Trophoblast cell (in vitro differentiated cells and primary cell): ENCODE measurements around the gene COQ8B.

Experiments used
- DNase-seq, 2 donors: peaks; one replicate each; pipeline ENCODE4 v3.0.0-alpha.2; 2016
- H2AFZ ChIP-seq: 2 replicates; pipeline ENCODE4 v1.6.1; 2013; ENCODE audit warnings: low read length, moderate library complexity, mild to moderate bottlenecking; ENCODE audit not compliant: insufficient read depth, poor library complexity
- H2AK5ac ChIP-seq: 2 replicates; pipeline ENCODE4 v1.6.1; 2013; ENCODE audit warnings: mild to moderate bottlenecking, low read length
- H2BK120ac ChIP-seq: 2 replicates; pipeline ENCODE4 v1.6.1; 2013; ENCODE audit warnings: low read length, mild to moderate bottlenecking, moderate library complexity; ENCODE audit not compliant: insufficient read depth, poor library complexity
- H2BK12ac ChIP-seq: 2 replicates; pipeline ENCODE4 v1.6.1; 2013; ENCODE audit warnings: mild to moderate bottlenecking, low read length, moderate library complexity
- H2BK5ac ChIP-seq: 2 replicates; pipeline ENCODE4 v1.6.1; 2013; ENCODE audit warnings: low read length, low read depth, moderate library complexity, mild to moderate bottlenecking; ENCODE audit not compliant: poor library complexity
- H3K14ac ChIP-seq: 2 replicates; pipeline ENCODE4 v1.6.1; 2013; ENCODE audit warnings: mild to moderate bottlenecking, low read length
- H3K18ac ChIP-seq: 2 replicates; pipeline ENCODE4 v1.6.1; 2013; ENCODE audit warnings: mild to moderate bottlenecking, low read length
- H3K23ac ChIP-seq: 2 replicates; pipeline ENCODE4 v1.6.1; 2013; ENCODE audit warnings: low read length
- H3K27ac ChIP-seq: 2 replicates; pipeline ENCODE4 v1.5.1; 2013; ENCODE audit warnings: low read depth, mild to moderate bottlenecking, inconsistent platforms, low read length, moderate library complexity
- H3K27me3 ChIP-seq: 2 replicates; pipeline ENCODE4 v1.6.1; 2013; ENCODE audit warnings: inconsistent platforms, mild to moderate bottlenecking, low read length, moderate library complexity; ENCODE audit not compliant: insufficient read depth
- H3K36me3 ChIP-seq, 2 experiments: 1 replicate in 1 of 2; 2 replicates in 1 of 2; pipeline ENCODE4 v1.6.1; 2013; ENCODE audit warnings: low read length in 2 of 2, mild to moderate bottlenecking in 2 of 2, moderate library complexity in 1 of 2; ENCODE audit not compliant: insufficient read depth in 2 of 2, control insufficient read depth in 1 of 2
- H3K4ac ChIP-seq: 2 replicates; pipeline ENCODE4 v1.6.1; 2013; ENCODE audit warnings: low read depth, mild to moderate bottlenecking, low read length, moderate library complexity
- H3K4me1 ChIP-seq, 2 experiments: 1 replicate in 1 of 2; 2 replicates in 1 of 2; pipeline ENCODE4 v1.6.1; 2013; ENCODE audit warnings: low read length in 2 of 2, mild to moderate bottlenecking in 2 of 2, moderate library complexity in 1 of 2; ENCODE audit not compliant: insufficient read depth in 2 of 2, control insufficient read depth in 1 of 2
- H3K4me2 ChIP-seq: 2 replicates; pipeline ENCODE4 v1.6.1; 2013; ENCODE audit warnings: inconsistent platforms, mild to moderate bottlenecking, low read length, moderate library complexity
- H3K4me3 ChIP-seq: 2 replicates; pipeline ENCODE4 v1.5.1; 2013; ENCODE audit warnings: mild to moderate bottlenecking, low read depth, low read length, inconsistent platforms
- H3K79me1 ChIP-seq: one replicate; pipeline ENCODE4 v1.6.1; 2013; ENCODE audit warnings: low read length
- H3K79me2 ChIP-seq: 2 replicates; pipeline ENCODE4 v1.6.1; 2013; ENCODE audit warnings: low read length, mild to moderate bottlenecking; ENCODE audit not compliant: control insufficient read depth, insufficient read depth, poor library complexity
- H3K9ac ChIP-seq: 2 replicates; pipeline ENCODE4 v1.6.1; 2013; ENCODE audit warnings: mild to moderate bottlenecking, low read length
- H3K9me3 ChIP-seq: 2 replicates; pipeline ENCODE4 v1.6.1; 2013; ENCODE audit warnings: low read depth, mild to moderate bottlenecking, control low read depth, inconsistent platforms, low read length; ENCODE audit not compliant: insufficient read depth
- H4K12ac ChIP-seq: 2 replicates; pipeline ENCODE4 v1.6.1; 2013; ENCODE audit warnings: low read depth, mild to moderate bottlenecking, low read length, moderate library complexity
- H4K8ac ChIP-seq: 2 replicates; pipeline ENCODE4 v1.6.1; 2013; ENCODE audit warnings: low read depth, mild to moderate bottlenecking, low read length, moderate library complexity
- H4K91ac ChIP-seq: one replicate; pipeline ENCODE4 v1.6.1; 2013; ENCODE audit warnings: low read depth, mild to moderate bottlenecking, low read length, moderate library complexity
- WGBS: extraction: QIAGEN DNeasy Blood & Tissue Kit; methylation state at CpG from one replicate; pipeline ENCODE4 v1.1.7; 2013; ENCODE audit warnings: missing lambda C conversion rate; ENCODE audit not compliant: insufficient read length, insufficient coverage; ENCODE audit errors: extremely low coverage; 5-methylcytosine and 5-hydroxymethylcytosine counted together

The COQ8B gene

DNA sequence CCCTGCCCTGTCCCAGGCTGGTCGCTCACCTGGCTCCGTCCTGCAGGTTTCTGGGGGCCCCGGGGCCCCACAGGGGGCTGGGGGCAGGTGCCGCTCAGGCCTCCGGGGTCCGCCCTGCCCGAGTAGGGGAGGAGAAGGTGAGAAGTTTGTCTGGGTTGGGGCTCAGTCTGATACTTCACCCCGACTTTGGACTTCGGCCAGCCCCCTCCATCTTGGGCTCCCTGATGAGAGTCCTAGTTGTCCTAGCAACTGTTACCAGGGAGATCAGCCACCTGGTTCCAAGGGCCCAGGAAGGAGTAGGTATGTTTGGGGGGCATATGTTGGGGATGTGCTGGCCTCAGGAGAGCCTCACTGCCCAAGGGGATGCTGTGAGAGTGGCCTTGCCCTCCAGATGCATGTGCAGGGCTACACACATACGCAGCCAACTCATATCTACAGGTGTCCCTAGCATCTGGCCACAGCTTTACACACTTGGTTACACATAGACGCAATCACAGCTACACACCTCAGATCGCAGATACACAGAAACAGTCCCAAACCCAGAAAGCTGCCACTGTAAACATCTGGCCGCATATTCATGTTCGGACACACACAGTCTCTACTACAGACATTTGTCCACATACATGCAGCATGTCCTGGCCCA is 29.7 kb downstream of the COQ8B start:
- no peak overlapping the region for H2BK12ac ChIP-seq
- no peak overlapping the region for H3K4me3 ChIP-seq
- H3K79me2 ChIP-seq = peaks cover 4% of the 10 kb centered on the region
- no peak overlapping the region for H3K14ac ChIP-seq
- no peak overlapping the region for H2BK5ac ChIP-seq
- H3K27ac ChIP-seq = no peak overlapping the region
- no peak overlapping the region for H4K91ac ChIP-seq
- no peak overlapping the region for H3K18ac ChIP-seq
- H3K23ac ChIP-seq = no peak overlapping the region
- no peak overlapping the region for H2AK5ac ChIP-seq
- peaks cover 2% of the 10 kb centered on the region for H3K9me3 ChIP-seq
- WGBS = no CpG with 5 or more reads among the region's 14 CpGs
- no peak overlapping the region for H4K12ac ChIP-seq
- no peak for DNase-seq
- H2BK120ac ChIP-seq = no peak overlapping the region
- no peak overlapping the region for H3K4ac ChIP-seq
- no peak overlapping the region for H2AFZ ChIP-seq
- H4K8ac ChIP-seq = no peak overlapping the region
- H3K79me1 ChIP-seq = peaks cover 9% of the 10 kb centered on the region
- H3K27me3 ChIP-seq = no peaks in the 10 kb centered on the region
- H3K4me2 ChIP-seq = no peak overlapping the region
- peaks cover 32 to 38% of the 10 kb centered on the region in 2 experiments for H3K36me3 ChIP-seq
- H3K9ac ChIP-seq = peak overlapping the region; percentile 21
- H3K4me1 ChIP-seq = peaks cover 12 to 23% of the 10 kb centered on the region in 2 experiments

DNA sequence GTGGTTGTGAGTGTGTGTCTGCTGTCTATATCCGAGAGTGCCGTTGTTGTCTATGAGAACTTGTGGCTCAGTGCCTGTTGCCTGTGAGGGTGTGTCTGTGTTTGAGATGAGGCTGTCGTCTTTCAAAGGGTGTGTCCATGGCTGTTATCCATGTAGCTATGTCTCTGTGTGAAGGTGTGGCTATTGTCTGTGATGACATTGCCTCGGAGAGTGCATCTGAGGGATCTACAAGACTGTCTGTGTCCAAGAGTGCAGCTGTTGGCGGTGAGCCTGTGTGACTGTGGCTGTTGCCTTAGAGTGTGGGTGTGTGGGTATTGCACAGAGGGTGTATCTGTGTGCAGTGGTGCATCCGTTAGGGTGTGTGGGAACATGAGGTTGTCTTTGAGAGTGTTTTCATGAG is 31.1 kb downstream of the COQ8B start:
- H3K27ac ChIP-seq = no peak overlapping the region
- H3K18ac ChIP-seq = no peak overlapping the region
- WGBS = no CpG with 5 or more reads among the region's 6 CpGs
- no peak overlapping the region for H3K4me2 ChIP-seq
- H3K23ac ChIP-seq = no peak overlapping the region
- peaks cover 33 to 46% of the 10 kb centered on the region in 2 experiments for H3K36me3 ChIP-seq
- peaks cover 4% of the 10 kb centered on the region for H3K79me2 ChIP-seq
- no peak overlapping the region for H4K12ac ChIP-seq
- H3K9me3 ChIP-seq = peaks cover 4% of the 10 kb centered on the region
- H2BK5ac ChIP-seq = no peak overlapping the region
- H4K91ac ChIP-seq = no peak overlapping the region
- DNase-seq = peak in 1 of 2 donors; percentile 23
- H3K14ac ChIP-seq = no peak overlapping the region
- no peak overlapping the region for H4K8ac ChIP-seq
- no peak overlapping the region for H3K4ac ChIP-seq
- peaks cover 5% of the 10 kb centered on the region for H3K79me1 ChIP-seq
- no peak overlapping the region for H3K4me3 ChIP-seq
- H2BK120ac ChIP-seq = no peak overlapping the region
- no peak overlapping the region for H2BK12ac ChIP-seq
- H2AFZ ChIP-seq = no peak overlapping the region
- H3K4me1 ChIP-seq = peaks cover 9 to 18% of the 10 kb centered on the region in 2 experiments
- no peak overlapping the region for H2AK5ac ChIP-seq
- H3K27me3 ChIP-seq = no peaks in the 10 kb centered on the region
- no peak overlapping the region for H3K9ac ChIP-seq

DNA sequence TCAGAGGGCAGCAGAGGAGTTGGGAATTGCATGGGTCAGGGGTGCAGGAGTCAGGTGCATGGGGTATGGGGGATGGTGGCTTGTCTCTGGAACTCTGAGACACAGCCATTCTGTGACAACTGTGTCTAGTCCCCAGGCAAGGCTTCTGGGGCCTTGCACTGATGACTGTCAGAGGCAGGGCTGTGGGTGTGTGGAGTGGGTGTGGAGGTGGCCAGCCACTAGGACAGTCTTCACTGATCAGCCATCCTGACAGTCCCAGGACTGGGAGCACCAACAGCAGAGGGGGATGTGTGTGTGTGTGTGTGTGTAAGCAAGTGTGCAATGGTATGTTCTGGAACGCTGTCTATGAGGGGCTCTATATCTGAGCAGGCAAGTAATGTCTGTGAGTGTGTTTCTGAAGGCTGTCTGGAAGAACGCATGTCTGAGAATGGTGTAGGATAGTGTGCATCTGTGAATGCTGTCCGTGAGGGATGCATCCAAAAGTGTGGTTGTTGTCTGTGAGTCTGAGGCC is 31.6 kb downstream of the COQ8B start:
- Histone ChIP-seq H3K4me3 (no peak overlapping the region), H3K4ac (no peak overlapping the region), H2BK12ac (no peak overlapping the region), H3K36me3 (peaks cover 35 to 47% of the 10 kb centered on the region in 2 experiments), H2AFZ (no peak overlapping the region), H3K79me2 (peaks cover 4% of the 10 kb centered on the region), H3K23ac (no peak overlapping the region), H3K18ac (no peak overlapping the region), H4K8ac (no peak overlapping the region), H4K91ac (no peak overlapping the region), H3K27me3 (no peaks in the 10 kb centered on the region), H4K12ac (no peak overlapping the region), H3K27ac (no peak overlapping the region), H3K9me3 (peaks cover 5% of the 10 kb centered on the region), H3K9ac (no peak overlapping the region), H3K4me2 (no peak overlapping the region), H2BK5ac (no peak overlapping the region), H3K14ac (no peak overlapping the region), H2AK5ac (no peak overlapping the region), H2BK120ac (no peak overlapping the region), H3K4me1 (peaks cover 8 to 18% of the 10 kb centered on the region in 2 experiments), H3K79me1 (peaks cover 4% of the 10 kb centered on the region)
- no CpG with 5 or more reads among the region's 3 CpGs for WGBS
- DNase-seq = no peak

GRCh38 chr19:40684280-40684679 is 32.4 kb downstream of the COQ8B start:
- Histone ChIP-seq H3K14ac (no peak overlapping the region), H2BK120ac (no peak overlapping the region), H3K4me1 (peaks cover under 1 to 10% of the 10 kb centered on the region in 2 experiments), H3K27me3 (no peaks in the 10 kb centered on the region), H3K36me3 (peaks cover 37 to 48% of the 10 kb centered on the region in 2 experiments), H2BK5ac (no peak overlapping the region), H3K18ac (no peak overlapping the region), H3K79me1 (no peaks in the 10 kb centered on the region), H3K9ac (no peak overlapping the region), H3K4ac (no peak overlapping the region), H3K23ac (no peak overlapping the region), H2BK12ac (no peak overlapping the region), H3K27ac (no peak overlapping the region), H4K12ac (no peak overlapping the region), H3K79me2 (no peaks in the 10 kb centered on the region), H3K9me3 (peaks cover 5% of the 10 kb centered on the region), H4K8ac (no peak overlapping the region), H3K4me2 (no peak overlapping the region), H3K4me3 (no peak overlapping the region), H2AFZ (no peak overlapping the region), H2AK5ac (no peak overlapping the region), H4K91ac (no peak overlapping the region)
- peak; percentile 88 to 96 for DNase-seq
- no CpG with 5 or more reads among the region's 32 CpGs for WGBS
